ENCODE measurements around the gene TOPORS.

TOPORS gene

GRCh38 chr9:32501868-32502267 lies 50.5 kb downstream of the TOPORS start:
- no peak for DNase-seq

- DNase-seq, result no peak
Measured at GRCh38 chr9:32500768-32501167, 51.6 kb downstream of the TOPORS start.

GRCh38 chr9:32497921-32498320 lies 54.5 kb downstream of the TOPORS start:
- no peak for DNase-seq

GRCh38 chr9:32490601-32491000 lies 61.8 kb downstream of the TOPORS start:
- DNase-seq, result no peak
